ENCODE data around the gene MTRF1L.
"Not testable (repeated sequence)": the region's sequence is repeated elsewhere in the genome, so short reads cannot be mapped to it uniquely, and the experiment has no call there.

Gene MTRF1L

GRCh38 chr6:153001767-153002612, 519 bp downstream of the MTRF1L start:
- peak; percentile 27 for DNase-seq

- not testable (repeated sequence) for DNase-seq
These were observed 1.7 kb downstream of the MTRF1L start for GRCh38 chr6:153000790-153001189.

GRCh38 chr6:153000243-153000642, 2.3 kb downstream of the MTRF1L start:
- DNase-seq: no peak

GRCh38 chr6:152999538-152999937, 3.0 kb downstream of the MTRF1L start:
- not testable (repeated sequence) for DNase-seq

GRCh38 chr6:152993847-152994246, 8.7 kb downstream of the MTRF1L start:
- no peak for DNase-seq

GRCh38 chr6:152993431-152993830, 9.1 kb downstream of the MTRF1L start:
- no peak for DNase-seq

- no peak for DNase-seq
These were observed 15.5 kb downstream of the MTRF1L start for GRCh38 chr6:152986978-152987377.

- not testable (repeated sequence) for DNase-seq
These were observed 17.2 kb downstream of the MTRF1L start for GRCh38 chr6:152985300-152985699.

GRCh38 chr6:152984513-152984872, 18.0 kb downstream of the MTRF1L start:
- no peak for DNase-seq

- peak; percentile 94 for DNase-seq
These were observed 18.6 kb downstream of the MTRF1L start for GRCh38 chr6:152983637-152984512.

- DNase-seq: peak; percentile 99
These were observed 19.4 kb downstream of the MTRF1L start, which contains the start of gene FBXO5 for GRCh38 chr6:152982904-152983636. FBXO5 (minus strand) TSS chr6:152983041; CDS start chr6:152982959, 82 bp downstream.

- DNase-seq: no peak
These were observed 20.3 kb downstream of the MTRF1L start for GRCh38 chr6:152981989-152982903.

GRCh38 chr6:152981219-152981618, 21.3 kb downstream of the MTRF1L start:
- DNase-seq: no peak

GRCh38 chr6:152980656-152981055, 21.9 kb downstream of the MTRF1L start:
- no peak for DNase-seq

GRCh38 chr6:152979116-152979515, 23.4 kb downstream of the MTRF1L start:
- no peak for DNase-seq

- DNase-seq: no peak
These were observed 24.5 kb downstream of the MTRF1L start for GRCh38 chr6:152978058-152978457.

GRCh38 chr6:152977556-152977955, 25.0 kb downstream of the MTRF1L start:
- DNase-seq: no peak

GRCh38 chr6:152976749-152977148, 25.8 kb downstream of the MTRF1L start:
- DNase-seq: no peak

GRCh38 chr6:152975204-152975915, 27.1 kb downstream of the MTRF1L start:
- DNase-seq: no peak

- DNase-seq: no peak
These were observed 28.6 kb downstream of the MTRF1L start for GRCh38 chr6:152973916-152974315.

Data from activated naive CD4-positive, alpha-beta T cell treated with anti-CD3 and anti-CD28 coated beads, Interleukin-2, amount 50 U/mL, for 16 hours (primary cell).